Activated CD8-positive, alpha-beta memory T cell treated with anti-CD3 and anti-CD28 coated beads, Interleukin-2, amount 50 U/mL, for 1 hour (primary cell): ENCODE data around the gene POLG.

ENCODE experiments used
- DNase-seq: peaks from one replicate; pipeline ENCODE4 v3.0.0-alpha.2; 2020; ENCODE audit errors: extremely low read depth

Gene POLG

GRCh38 chr15:89326316-89326715 lies 8.3 kb downstream of the POLG start:
- DNase-seq, result no peak

DNA sequence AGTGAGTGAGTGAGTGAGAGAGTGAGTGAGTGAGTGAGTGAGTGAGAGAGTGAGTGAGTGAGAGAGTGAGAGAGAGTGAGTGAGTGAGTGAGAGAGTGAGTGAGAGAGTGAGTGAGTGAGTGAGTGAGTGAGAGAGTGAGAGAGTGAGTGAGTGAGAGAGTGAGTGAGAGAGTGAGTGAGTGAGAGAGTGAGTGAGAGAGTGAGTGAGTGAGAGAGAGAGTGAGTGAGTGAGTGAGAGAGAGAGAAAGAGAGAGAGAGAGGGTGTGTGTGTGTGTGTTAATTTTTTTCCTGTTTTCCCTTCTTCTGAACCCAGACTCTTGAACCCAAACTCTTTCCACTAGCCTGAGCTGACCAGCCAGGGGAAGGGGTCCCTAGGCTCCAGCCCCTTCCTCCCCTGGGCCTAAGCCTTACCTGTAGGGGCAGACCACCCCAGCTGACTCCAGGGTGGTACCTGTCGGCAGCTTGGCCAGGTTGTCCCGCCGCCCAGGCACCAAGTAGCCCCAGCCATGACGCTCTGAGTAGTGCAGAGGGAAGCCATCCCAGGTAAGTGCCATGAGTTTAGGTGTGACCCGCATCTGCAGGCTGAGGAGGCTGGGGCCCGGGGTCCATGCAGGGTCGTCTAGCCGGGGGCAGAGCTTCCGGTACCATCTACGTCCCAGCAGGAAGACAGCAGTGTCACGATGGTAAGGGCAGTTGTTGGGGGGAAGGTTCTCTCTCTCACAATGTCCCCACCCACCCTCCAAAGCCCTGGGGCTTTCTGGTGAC lies 9.4 kb downstream of the POLG start:
- DNase-seq, result no peak

DNA sequence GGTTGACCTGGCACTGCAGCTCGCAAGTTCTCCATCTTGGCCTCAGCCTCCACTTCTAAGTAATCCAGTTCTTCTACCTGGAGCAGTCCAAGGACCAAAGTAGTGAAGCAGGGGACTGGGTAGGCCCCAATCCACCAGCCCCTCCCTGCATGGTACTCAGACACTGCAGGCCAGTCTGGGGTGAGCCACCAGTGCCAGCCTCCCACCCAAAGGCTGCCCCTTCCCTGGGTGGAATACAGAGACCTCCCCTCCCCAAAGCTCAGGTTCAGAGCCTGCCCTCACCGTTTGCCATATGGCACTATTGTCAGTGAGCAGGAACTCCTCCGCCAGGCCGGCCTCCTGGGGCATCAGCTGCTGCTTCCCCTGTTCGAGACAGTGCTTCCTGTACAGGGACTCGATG lies 10.8 kb downstream of the POLG start:
- no peak for DNase-seq

- DNase-seq, result no peak
Observed at GRCh38 chr15:89322822-89323221, 11.8 kb downstream of the POLG start.

- no peak for DNase-seq
Observed at GRCh38 chr15:89321521-89322410, 12.9 kb downstream of the POLG start.

DNA sequence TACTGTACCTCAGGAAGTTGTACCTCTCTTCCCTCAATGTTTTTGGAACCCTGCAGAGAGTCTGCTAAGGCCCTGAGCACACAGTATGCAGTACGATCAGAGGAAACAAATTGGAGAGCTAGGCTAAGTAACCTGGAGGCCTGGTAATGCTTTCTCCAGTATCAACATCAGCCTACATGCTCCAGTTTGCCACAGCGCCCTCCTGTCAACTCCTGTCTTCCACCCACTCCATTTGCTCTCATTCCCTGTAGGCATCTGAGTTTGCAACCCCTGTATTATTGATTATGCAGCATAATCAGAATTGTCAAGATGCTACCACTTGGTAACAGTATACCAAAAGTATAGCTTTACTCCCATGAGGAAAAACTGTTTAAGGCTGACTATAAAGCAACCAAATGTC lies 14.4 kb downstream of the POLG start:
- DNase-seq, result no peak

DNA sequence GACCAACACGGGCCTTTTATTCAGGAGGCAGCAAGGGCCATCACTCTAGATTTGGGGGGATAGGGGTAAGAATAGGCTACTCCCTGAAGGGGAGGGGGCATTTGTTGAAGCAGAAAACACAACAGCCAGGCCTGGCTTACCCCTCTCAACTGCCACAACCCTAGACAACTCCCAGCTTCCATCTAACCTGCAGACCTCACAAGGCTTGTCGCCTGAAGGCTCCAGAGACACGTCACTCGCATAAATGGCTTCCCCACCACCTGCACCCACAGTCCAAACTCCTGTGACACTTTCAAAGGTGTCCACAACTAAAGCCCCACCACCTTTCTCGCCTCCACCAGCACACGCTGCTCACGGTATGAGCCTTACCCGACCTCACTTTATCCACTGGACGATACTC lies 14.9 kb downstream of the POLG start:
- no peak for DNase-seq

DNA sequence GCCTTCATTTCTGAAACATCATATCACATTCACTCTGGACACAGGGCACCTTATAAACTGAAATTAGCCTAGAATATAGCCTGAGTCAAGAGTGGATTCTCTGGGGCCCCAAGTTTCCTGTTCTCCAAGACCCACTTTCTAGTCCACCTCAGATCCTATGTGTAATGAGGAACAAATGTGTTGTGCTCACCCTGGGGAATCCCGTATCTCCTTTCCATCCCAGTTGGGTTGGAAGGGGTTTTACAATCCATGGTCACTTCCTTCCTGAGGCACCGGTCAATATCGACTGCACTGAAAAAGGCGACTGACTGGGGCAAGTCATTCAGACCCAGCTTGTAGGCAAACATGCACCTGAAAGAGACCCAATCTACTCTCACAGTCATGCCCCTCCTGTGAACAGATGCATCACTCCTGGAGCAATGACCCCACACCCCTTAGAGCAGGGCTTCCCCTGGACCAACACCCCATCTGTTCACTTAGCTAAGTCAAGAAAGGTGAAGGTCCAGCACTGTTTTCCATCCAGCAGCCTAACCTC lies 17.4 kb downstream of the POLG start:
- no peak for DNase-seq

- no peak for DNase-seq
Observed at GRCh38 chr15:89316504-89316903, 18.1 kb downstream of the POLG start.

DNA sequence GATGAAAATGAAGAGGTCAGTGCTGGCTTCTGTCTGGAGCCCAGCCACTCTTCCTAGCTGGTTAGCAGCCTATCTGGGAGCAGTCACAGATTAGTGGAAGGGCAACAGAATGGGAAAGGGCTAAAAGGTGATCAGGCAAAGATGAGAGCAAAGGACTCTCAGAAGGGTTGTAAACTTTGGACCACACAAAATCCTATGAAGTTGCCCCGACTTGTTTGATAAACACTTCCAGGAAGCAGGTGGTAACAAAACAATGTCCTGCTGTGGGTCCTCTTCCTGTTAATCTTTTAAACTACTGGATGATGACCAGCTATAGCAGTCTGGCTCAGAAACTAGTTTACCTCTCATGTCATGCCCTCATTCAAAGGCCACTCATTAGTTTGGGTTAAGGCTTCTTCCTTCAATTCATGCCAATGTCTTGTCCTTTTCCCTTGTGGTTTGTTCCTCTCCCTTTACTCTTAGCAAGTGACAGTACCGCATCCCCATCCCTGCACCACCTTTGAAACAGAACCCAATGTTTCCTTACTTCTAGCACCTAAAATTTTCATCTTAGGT lies 19.2 kb downstream of the POLG start:
- DNase-seq, result no peak

- no peak for DNase-seq
Observed at GRCh38 chr15:89309993-89310392, 24.6 kb downstream of the POLG start.

- DNase-seq, result no peak
Observed at GRCh38 chr15:89308236-89308635, 26.4 kb downstream of the POLG start.

GRCh38 chr15:89307791-89308190 lies 26.8 kb downstream of the POLG start:
- DNase-seq, result no peak

DNA sequence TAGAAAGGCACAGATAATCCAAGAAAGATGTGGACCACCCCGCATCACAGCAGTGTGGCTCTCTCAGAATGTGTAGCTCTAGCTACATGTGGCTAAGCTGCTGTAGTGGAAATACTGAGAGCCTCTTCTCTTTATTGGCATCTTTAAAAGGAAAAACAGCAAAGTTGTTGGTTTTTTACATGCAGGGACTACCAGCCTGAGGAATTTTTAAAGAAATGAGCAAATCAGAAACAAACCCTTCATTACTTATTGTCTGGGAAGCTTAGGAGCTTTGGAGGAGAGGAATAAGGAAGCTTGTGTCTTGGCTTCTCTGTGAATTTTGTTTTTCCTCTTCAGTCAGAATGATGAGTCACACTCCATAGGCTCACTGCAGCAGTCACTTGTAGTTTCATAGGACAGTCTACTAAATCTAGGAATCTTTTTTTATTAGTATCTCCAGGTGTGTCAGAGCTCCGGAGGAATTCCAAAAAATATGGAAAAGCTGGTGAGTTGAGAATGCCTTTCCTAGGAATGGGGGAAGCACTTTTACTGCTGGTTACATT lies 27.5 kb downstream of the POLG start:
- DNase-seq, result no peak

- no peak for DNase-seq
Observed at GRCh38 chr15:89305395-89305794, 29.2 kb downstream of the POLG start.

- no peak for DNase-seq
Observed at GRCh38 chr15:89303986-89304385, 30.6 kb downstream of the POLG start.

GRCh38 chr15:89301304-89302089 lies 33.1 kb downstream of the POLG start:
- DNase-seq, result no peak

- DNase-seq, result no peak
Observed at GRCh38 chr15:89299896-89300295, 34.7 kb downstream of the POLG start.

- no peak for DNase-seq
Observed at GRCh38 chr15:89293012-89293411, 41.6 kb downstream of the POLG start.

DNA sequence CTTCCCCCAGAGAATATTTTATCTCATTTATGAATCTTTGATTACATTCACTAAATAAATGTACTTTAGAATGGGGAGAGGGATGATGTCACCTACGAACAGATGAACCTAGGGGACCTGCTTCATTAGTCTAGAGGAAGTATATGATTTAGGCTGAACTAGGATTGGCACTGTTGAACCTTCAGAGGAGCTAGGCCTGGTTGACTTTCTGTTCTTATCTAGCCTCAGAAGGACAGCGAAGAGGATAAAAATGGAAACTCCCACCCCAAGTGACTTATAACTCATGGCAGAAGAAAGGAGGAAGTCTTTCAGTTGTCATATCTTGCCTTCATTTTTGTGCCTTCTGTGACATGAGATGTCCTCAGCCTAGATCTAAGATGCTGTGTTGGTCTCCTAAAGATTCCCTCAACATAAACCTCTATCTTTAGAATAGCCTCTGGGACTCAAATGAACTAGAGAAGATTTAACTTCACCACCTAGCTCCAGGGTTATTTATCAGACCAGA lies 42.6 kb downstream of the POLG start:
- DNase-seq, result no peak

DNA sequence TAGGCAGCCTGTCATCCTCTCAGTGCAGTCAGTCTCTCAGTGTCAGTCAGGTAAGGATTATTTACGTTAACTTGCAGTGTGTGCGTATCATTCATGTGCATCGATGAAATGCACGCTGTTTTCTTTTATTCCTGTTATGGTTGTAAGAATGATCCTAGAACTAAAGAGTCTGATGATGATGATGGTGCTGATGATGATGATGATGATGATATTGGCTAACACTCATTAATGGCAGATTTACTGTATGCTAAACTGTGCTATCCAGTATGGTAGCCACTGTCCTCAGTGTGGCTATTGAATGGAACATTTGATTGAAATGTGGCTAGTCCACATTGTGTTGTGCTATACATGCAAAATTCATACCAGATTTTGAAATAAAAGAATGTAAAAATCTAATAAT lies 51.4 kb downstream of the POLG start:
- no peak for DNase-seq
